Measurements from ENCODE around the gene MRPL58.
A peak's percentile ranks its signal among the peaks of the same experiment; 100 is the strongest.
"Not testable (repeated sequence)": the region's sequence is repeated elsewhere in the genome, so short reads cannot be mapped to it uniquely, and the experiment has no call there.

Gene MRPL58

GRCh38 chr17:75044716-75045115 lies 32.2 kb downstream of the MRPL58 start:
- TF ChIP-seq, protein P1, sequence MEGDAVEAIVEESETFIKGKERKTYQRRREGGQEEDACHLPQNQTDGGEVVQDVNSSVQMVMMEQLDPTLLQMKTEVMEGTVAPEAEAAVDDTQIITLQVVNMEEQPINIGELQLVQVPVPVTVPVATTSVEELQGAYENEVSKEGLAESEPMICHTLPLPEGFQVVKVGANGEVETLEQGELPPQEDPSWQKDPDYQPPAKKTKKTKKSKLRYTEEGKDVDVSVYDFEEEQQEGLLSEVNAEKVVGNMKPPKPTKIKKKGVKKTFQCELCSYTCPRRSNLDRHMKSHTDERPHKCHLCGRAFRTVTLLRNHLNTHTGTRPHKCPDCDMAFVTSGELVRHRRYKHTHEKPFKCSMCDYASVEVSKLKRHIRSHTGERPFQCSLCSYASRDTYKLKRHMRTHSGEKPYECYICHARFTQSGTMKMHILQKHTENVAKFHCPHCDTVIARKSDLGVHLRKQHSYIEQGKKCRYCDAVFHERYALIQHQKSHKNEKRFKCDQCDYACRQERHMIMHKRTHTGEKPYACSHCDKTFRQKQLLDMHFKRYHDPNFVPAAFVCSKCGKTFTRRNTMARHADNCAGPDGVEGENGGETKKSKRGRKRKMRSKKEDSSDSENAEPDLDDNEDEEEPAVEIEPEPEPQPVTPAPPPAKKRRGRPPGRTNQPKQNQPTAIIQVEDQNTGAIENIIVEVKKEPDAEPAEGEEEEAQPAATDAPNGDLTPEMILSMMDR (IDR thresholded peaks at IDR 0.05; ENCODE audit: low read depth, low read length), result no peak
- H3K9me3 ChIP-seq (ENCODE audit: severe bottlenecking), result no peaks in the 10 kb centered on the region

GRCh38 chr17:75045946-75046406 lies 33.5 kb downstream of the MRPL58 start:
- Histone ChIP-seq H3K4me3 (ENCODE audit: low read depth, low read length) (peak overlapping the region; percentile 98), H3K27ac (peak overlapping the region; percentile 70), H3K36me3 (peaks cover 35% of the 10 kb centered on the region)
- DNase-seq; H3K9me3 ChIP-seq (ENCODE audit: severe bottlenecking); H3K27me3 ChIP-seq (ENCODE audit: insufficient read depth, low read depth, severe bottlenecking): not testable (repeated sequence)

More at GRCh38 chr17:75044716-75045115, 32.2 kb downstream of the MRPL58 start:
- peaks cover 35% of the 10 kb centered on the region for H3K36me3 ChIP-seq
- no peaks in the 10 kb centered on the region for H3K27me3 ChIP-seq (ENCODE audit: insufficient read depth, low read depth, severe bottlenecking)
- no peak for DNase-seq
- H3K4me3 ChIP-seq (ENCODE audit: low read depth, low read length), result no peak overlapping the region
- no peak overlapping the region for H3K27ac ChIP-seq

GRCh38 chr17:75046407-75047289 lies 34.2 kb downstream of the MRPL58 start, which contains the start of the genes ATP5PD and KCTD2:
ATP5PD (minus strand) TSS chr17:75046969; CDS start chr17:75042650, 4,319 bp downstream.
KCTD2 (plus strand) TSS chr17:75047225; CDS start chr17:75047251, 26 bp downstream.
- Histone ChIP-seq H3K36me3 (peaks cover 35% of the 10 kb centered on the region), H3K9me3 (ENCODE audit: severe bottlenecking) (no peaks in the 10 kb centered on the region), H3K4me3 (ENCODE audit: low read depth, low read length) (peak within 1 kb of the TSS; percentile 98), H3K27me3 (ENCODE audit: insufficient read depth, low read depth, severe bottlenecking) (no peaks in the 10 kb centered on the region), H3K27ac (peak within 1 kb of the TSS; percentile 70)
- DNase-seq, result peak; percentile 99
- TF ChIP-seq, protein P1 (IDR thresholded peaks at IDR 0.05; ENCODE audit: low read depth, low read length), result no peak

DNA sequence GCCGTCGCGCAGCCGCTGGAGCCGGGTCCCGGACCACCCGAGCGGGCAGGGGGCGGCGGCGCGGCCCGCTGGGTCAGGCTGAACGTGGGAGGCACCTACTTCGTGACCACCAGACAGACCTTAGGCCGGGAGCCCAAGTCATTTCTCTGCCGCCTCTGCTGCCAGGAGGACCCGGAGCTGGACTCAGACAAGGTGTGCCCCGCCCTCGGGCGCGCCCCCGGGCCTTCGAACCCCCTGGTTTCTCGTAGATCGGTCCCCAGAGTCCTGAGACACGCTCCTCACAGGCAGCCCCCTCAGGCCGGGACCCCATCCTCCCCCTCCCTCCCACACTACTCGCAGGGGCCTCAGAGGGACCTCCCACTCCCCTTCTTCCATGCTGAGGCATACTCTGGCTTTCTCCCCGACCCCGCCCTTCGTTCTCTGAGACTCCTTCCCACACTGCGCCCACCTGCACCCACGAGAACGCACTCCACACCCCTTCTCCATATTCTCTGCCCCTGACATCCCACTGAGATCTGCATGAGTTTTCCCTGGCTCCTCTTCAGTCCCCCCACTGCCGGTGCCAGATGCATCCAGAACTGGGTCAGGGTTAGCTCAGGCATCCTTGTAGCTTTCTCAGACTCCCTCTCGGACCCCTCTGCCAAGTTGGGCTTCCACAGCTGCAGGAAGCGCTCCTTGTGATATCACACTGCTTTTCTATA lies 35.1 kb downstream of the MRPL58 start:
- Histone ChIP-seq H3K27ac (peak overlapping the region; percentile 58), H3K36me3 (peaks cover 39% of the 10 kb centered on the region), H3K4me3 (ENCODE audit: low read depth, low read length) (peak overlapping the region; percentile 98), H3K9me3 (ENCODE audit: severe bottlenecking) (no peaks in the 10 kb centered on the region), H3K27me3 (ENCODE audit: insufficient read depth, low read depth, severe bottlenecking) (no peaks in the 10 kb centered on the region)
- TF ChIP-seq, protein P1 (IDR thresholded peaks at IDR 0.05; ENCODE audit: low read depth, low read length), result no peak
- peak; percentile 41 for DNase-seq

- peaks cover 48% of the 10 kb centered on the region for H3K36me3 ChIP-seq
- TF ChIP-seq, protein P1 (IDR thresholded peaks at IDR 0.05; ENCODE audit: low read depth, low read length), result no peak
- H3K4me3 ChIP-seq (ENCODE audit: low read depth, low read length), result peak overlapping the region; percentile 98; the same call in 1 of the 2 replicates
- H3K27me3 ChIP-seq (ENCODE audit: insufficient read depth, low read depth, severe bottlenecking), result no peaks in the 10 kb centered on the region
- no peaks in the 10 kb centered on the region for H3K9me3 ChIP-seq (ENCODE audit: severe bottlenecking)
- no peak for DNase-seq
- H3K27ac ChIP-seq, result no peak overlapping the region
Measured at GRCh38 chr17:75048249-75048878, 35.9 kb downstream of the MRPL58 start.
